ENCODE measurements around the gene PLAC8L1.

PLAC8L1 gene

DNA sequence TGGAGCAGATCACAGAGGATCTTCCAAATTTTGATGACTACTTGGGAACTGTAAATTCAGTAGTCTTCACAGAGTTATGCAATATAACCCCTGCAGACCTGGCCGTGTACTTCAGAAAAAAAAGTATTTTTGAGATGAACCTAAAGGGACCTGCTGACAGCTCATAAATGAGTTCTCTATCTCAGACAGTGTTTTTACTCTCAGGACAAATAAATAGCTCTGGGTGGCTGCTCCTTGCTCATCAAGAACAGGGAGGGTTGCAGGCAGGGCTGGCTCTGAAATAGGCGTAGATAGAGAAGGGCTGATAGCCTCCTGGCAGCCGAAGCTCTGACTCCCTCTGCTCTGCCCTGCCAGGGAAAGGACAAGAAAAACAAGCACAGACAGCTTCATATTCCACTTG lies 64.8 kb downstream of the PLAC8L1 start:
- DNase-seq = no peak

DNA sequence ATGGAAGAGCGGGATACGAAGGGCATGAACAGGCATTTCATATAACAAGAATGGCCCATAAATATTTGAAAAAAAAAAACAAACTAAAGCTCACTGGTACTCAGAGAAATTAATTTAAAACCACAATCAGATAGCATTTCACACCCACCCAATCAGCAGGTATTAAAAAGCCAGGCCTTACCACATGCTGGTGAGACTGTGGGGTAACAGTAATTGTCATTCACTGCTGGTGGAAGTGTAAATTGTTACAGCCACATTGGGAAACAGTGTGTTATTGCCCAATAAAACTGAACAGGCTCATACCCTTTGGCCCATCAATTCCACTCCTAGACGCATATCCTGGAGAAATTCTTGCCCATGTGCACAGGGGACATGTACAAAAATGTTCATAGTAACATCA lies 66.0 kb downstream of the PLAC8L1 start:
- no peak for DNase-seq

DNA sequence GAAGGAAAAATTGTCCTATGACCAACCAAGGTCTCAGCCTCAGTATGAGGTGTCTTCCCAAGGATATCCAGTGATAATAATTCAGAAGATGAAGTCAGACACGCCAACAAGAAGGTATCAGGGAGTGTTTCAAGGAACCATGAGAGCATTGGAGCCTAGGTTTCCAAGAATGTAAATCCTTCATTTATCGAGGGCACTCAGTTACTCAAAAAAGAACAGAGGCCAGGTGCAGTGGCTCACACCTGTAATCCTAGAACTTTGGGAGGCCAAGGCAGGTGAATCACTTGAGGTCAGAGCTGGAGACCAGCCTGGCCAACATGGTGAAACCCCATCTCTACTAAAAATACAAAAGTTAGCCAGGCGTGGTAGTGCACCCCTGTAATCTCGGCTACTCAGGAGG lies 70.8 kb downstream of the PLAC8L1 start:
- DNase-seq = no peak
